Neural progenitor cell (in vitro differentiated cells): ENCODE results near the gene IRF8.

Source experiments
- EZH2phosphoT487 ChIP-seq: fragments of 200-600 bp; sonication (generic); IDR thresholded peaks from 2 replicates; pipeline ENCODE4 v1.6.1; 2017; ENCODE audit warnings: antibody characterized with exemption
- TF ChIP-seq, protein P1 (sequence below): fragments of 200-600 bp; sonication (generic); IDR thresholded peaks from 2 replicates; pipeline ENCODE4 v1.5.1; 2017; ENCODE audit warnings: antibody characterized with exemption, mild to moderate bottlenecking

DNA sequence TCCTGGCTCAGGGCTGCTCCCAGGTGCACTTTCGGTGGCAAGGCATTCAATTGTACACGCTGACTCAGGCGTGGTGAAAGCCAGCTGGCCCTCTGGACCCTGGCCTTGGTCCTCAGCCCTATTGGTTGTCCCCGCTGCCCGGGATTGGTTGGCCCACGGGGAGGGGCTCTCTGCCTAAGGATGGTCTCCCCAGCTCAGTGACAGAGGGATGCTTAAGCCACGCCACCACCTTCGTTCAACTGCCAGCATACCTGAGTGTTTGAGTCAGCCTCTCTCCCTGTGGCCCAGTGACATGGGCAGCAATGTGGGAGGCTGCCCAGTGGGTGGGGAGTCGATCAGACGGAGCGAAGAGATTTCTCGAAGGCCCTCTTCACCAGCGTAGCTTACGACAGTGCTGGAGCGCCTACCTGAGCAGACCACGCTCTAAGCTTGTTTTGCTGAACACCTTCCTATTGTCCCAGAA lies 30.3 kb downstream of the IRF8 start:
- TF ChIP-seq, protein P1, sequence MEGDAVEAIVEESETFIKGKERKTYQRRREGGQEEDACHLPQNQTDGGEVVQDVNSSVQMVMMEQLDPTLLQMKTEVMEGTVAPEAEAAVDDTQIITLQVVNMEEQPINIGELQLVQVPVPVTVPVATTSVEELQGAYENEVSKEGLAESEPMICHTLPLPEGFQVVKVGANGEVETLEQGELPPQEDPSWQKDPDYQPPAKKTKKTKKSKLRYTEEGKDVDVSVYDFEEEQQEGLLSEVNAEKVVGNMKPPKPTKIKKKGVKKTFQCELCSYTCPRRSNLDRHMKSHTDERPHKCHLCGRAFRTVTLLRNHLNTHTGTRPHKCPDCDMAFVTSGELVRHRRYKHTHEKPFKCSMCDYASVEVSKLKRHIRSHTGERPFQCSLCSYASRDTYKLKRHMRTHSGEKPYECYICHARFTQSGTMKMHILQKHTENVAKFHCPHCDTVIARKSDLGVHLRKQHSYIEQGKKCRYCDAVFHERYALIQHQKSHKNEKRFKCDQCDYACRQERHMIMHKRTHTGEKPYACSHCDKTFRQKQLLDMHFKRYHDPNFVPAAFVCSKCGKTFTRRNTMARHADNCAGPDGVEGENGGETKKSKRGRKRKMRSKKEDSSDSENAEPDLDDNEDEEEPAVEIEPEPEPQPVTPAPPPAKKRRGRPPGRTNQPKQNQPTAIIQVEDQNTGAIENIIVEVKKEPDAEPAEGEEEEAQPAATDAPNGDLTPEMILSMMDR, result no peak
- TF ChIP-seq EZH2phosphoT487, result no peak
